ENCODE results near the gene TBC1D14.

TBC1D14 gene

DNA sequence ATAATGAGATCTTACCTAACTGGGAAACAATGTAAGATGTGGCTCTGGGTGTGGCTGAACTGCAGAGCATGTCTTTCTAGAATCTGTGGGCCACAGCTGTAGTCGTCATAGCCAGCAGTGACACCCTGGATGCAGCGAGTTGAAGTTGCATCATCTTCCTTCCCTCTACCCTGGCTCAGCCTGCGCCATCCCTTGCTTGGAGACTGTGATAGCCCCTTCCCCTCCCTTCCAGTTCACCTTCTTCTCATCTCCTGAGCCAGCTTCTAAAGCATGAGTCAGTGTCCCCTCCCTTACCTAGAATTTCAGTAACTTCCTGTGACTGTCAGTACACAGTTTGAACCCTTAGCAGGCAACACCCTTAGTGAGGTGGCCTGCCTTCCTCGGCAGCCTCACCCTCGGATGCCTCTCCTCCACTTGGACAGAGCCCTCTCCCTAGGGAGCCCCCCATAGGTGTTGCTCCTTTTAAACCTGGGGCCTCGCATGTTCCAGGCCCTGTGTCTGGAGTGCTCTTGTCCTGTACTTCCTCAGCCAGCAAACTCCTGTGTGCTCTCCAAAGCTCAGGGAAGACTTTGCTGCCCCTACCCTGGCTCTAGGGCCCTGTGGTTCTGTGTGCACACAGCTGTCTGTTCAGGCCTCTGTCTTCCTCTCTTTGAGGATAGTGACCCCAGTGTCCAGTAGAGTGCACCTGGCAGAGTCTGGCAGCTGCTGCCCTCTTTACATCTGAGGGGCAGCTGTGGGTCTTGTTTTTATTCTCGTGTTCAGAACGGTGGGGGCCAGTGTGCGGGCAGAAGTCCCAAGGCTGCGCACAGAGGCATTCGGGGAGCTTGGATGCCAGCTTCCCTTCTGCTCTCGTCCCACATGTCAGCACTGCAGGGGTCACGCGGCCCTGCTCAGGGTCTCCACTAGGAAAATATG, 89.8 kb downstream of the TBC1D14 start:
- no peaks in the 10 kb centered on the region for H3K9me3 ChIP-seq (ENCODE audit: insufficient read depth, low read length)
- H3K4me1 ChIP-seq (ENCODE audit: low read length), result no peaks in the 10 kb centered on the region
- no peak overlapping the region for H2AFZ ChIP-seq (ENCODE audit: low read depth, low read length)
- H3K4me2 ChIP-seq (ENCODE audit: low read length), result no peak overlapping the region
- peaks cover 57% of the 10 kb centered on the region for H3K36me3 ChIP-seq (replicated peaks; ENCODE audit: low read depth, low read length)
- no peaks in the 10 kb centered on the region for H3K79me2 ChIP-seq (ENCODE audit: low read length)
- H3K27ac ChIP-seq (ENCODE audit: low read length), result no peak overlapping the region
- H4K20me1 ChIP-seq (ENCODE audit: insufficient read depth, low read length), result no peaks in the 10 kb centered on the region
- no peak for TF ChIP-seq EZH2phosphoT487 (IDR thresholded peaks at IDR 0.05; ENCODE audit: low read depth)
- TF ChIP-seq, protein P1, sequence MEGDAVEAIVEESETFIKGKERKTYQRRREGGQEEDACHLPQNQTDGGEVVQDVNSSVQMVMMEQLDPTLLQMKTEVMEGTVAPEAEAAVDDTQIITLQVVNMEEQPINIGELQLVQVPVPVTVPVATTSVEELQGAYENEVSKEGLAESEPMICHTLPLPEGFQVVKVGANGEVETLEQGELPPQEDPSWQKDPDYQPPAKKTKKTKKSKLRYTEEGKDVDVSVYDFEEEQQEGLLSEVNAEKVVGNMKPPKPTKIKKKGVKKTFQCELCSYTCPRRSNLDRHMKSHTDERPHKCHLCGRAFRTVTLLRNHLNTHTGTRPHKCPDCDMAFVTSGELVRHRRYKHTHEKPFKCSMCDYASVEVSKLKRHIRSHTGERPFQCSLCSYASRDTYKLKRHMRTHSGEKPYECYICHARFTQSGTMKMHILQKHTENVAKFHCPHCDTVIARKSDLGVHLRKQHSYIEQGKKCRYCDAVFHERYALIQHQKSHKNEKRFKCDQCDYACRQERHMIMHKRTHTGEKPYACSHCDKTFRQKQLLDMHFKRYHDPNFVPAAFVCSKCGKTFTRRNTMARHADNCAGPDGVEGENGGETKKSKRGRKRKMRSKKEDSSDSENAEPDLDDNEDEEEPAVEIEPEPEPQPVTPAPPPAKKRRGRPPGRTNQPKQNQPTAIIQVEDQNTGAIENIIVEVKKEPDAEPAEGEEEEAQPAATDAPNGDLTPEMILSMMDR (IDR thresholded peaks at IDR 0.05; ENCODE audit: low read depth, low read length), result no peak
- H3K9ac ChIP-seq (ENCODE audit: low read length), result no peak overlapping the region
- no peak overlapping the region for H3K4me3 ChIP-seq (ENCODE audit: low read length)
- no peaks in the 10 kb centered on the region for H3K27me3 ChIP-seq (ENCODE audit: low read depth, low read length)

DNA sequence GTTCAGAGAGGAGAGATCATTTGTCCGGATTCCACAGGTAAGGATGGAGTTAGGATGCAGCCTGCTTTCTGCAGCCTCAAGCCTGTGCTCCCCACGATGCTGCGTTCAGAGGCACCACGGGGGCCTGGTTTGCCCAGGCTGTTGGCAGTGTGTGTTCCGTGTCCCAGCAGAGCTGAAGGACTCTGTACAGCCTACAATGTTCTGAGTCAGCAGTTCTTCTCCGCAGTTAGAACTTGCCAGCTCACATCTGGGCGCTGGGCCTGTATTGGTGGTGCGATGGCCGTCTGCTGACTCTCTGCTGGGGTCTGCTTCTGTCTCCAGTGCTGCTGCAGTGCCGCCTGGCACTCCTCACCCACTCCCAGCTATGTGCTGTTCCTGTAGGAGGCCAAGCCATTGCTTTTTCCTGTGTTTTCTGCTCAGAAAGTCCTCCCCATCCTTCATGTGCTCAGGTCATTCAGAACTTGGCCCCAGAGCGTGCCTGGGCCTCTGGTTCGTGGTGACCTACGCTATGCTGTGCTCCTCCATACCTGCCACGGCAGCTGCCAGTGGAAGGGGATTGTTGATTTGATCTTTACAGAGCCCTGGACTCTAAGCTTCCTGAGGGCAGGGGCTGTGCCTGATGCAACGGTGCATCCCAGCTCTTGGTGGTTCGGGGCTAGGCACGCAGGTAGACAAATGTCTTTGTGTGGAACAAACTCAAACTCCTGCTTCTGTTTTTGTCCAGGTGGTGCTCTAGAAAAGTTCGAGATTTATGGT, 91.0 kb downstream of the TBC1D14 start:
- no peaks in the 10 kb centered on the region for H3K4me1 ChIP-seq (ENCODE audit: low read length)
- H3K4me2 ChIP-seq (ENCODE audit: low read length), result no peak overlapping the region
- no peaks in the 10 kb centered on the region for H3K79me2 ChIP-seq (ENCODE audit: low read length)
- no peaks in the 10 kb centered on the region for H3K27me3 ChIP-seq (ENCODE audit: low read depth, low read length)
- H3K9me3 ChIP-seq (ENCODE audit: insufficient read depth, low read length), result no peaks in the 10 kb centered on the region
- TF ChIP-seq, protein P1 (IDR thresholded peaks at IDR 0.05; ENCODE audit: low read depth, low read length), result no peak
- TF ChIP-seq EZH2phosphoT487 (IDR thresholded peaks at IDR 0.05; ENCODE audit: low read depth), result no peak
- no peak overlapping the region for H3K4me3 ChIP-seq (ENCODE audit: low read length)
- H3K36me3 ChIP-seq (replicated peaks; ENCODE audit: low read depth, low read length), result peaks cover 55% of the 10 kb centered on the region
- H4K20me1 ChIP-seq (ENCODE audit: insufficient read depth, low read length), result no peaks in the 10 kb centered on the region
- no peak overlapping the region for H3K27ac ChIP-seq (ENCODE audit: low read length)
- no peak overlapping the region for H2AFZ ChIP-seq (ENCODE audit: low read depth, low read length)
- no peak overlapping the region for H3K9ac ChIP-seq (ENCODE audit: low read length)

DNA sequence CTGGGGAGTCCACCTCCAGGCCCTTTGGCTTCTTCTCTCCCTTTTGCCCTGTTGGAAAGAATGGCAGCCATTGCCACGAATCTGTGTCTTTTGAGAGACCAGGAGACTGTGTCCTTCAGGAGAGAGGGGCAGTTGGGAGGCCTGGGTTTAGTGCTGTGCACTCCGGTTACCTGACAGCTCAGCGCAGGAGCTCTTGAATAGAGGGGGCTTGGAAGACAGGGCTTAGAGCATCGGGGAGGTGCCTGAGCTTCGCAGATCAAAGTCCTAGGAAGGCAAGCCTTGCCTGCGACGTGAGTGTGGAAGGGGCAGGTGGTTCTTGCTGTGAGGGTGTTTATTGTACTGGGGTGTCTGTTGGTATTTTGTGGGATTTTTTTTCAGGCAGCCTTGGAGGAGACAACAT, 91.6 kb downstream of the TBC1D14 start:
- H3K27ac ChIP-seq (ENCODE audit: low read length), result no peak overlapping the region
- no peak overlapping the region for H3K9ac ChIP-seq (ENCODE audit: low read length)
- TF ChIP-seq EZH2phosphoT487 (IDR thresholded peaks at IDR 0.05; ENCODE audit: low read depth), result no peak
- TF ChIP-seq, protein P1 (IDR thresholded peaks at IDR 0.05; ENCODE audit: low read depth, low read length), result no peak
- no peaks in the 10 kb centered on the region for H3K4me1 ChIP-seq (ENCODE audit: low read length)
- no peaks in the 10 kb centered on the region for H3K79me2 ChIP-seq (ENCODE audit: low read length)
- no peaks in the 10 kb centered on the region for H4K20me1 ChIP-seq (ENCODE audit: insufficient read depth, low read length)
- H3K4me2 ChIP-seq (ENCODE audit: low read length), result no peak overlapping the region
- H3K36me3 ChIP-seq (replicated peaks; ENCODE audit: low read depth, low read length), result peaks cover 52% of the 10 kb centered on the region
- H3K9me3 ChIP-seq (ENCODE audit: insufficient read depth, low read length), result no peaks in the 10 kb centered on the region
- no peak overlapping the region for H3K4me3 ChIP-seq (ENCODE audit: low read length)
- no peak overlapping the region for H2AFZ ChIP-seq (ENCODE audit: low read depth, low read length)
- H3K27me3 ChIP-seq (ENCODE audit: low read depth, low read length), result no peaks in the 10 kb centered on the region

DNA sequence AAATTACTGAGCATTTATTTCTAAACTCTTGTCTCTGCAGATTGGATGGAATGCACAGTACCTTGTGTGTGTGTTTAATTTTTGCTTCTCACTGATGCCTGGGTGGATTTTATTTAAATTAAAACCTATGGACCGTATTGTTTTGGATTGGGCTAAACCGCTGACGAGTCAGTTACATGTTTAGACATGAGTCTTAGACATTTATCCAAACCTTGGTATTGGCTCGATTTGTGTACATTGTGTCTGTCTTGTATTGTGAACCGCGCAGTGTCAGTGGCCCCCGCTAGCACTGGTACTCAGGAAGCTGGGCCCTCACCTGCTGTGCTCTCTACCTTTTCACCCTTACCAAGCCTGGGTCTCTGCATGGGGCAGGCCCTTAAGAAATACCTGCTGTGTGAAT, 92.7 kb downstream of the TBC1D14 start:
- Histone ChIP-seq H3K79me2 (ENCODE audit: low read length) (no peaks in the 10 kb centered on the region), H3K9ac (ENCODE audit: low read length) (no peak overlapping the region), H3K9me3 (ENCODE audit: insufficient read depth, low read length) (no peaks in the 10 kb centered on the region), H3K27ac (ENCODE audit: low read length) (no peak overlapping the region), H4K20me1 (ENCODE audit: insufficient read depth, low read length) (no peaks in the 10 kb centered on the region), H3K27me3 (ENCODE audit: low read depth, low read length) (no peaks in the 10 kb centered on the region), H3K4me2 (ENCODE audit: low read length) (no peak overlapping the region), H3K4me1 (ENCODE audit: low read length) (no peaks in the 10 kb centered on the region), H3K4me3 (ENCODE audit: low read length) (no peak overlapping the region), H2AFZ (ENCODE audit: low read depth, low read length) (no peak overlapping the region), H3K36me3 (replicated peaks; ENCODE audit: low read depth, low read length) (peaks cover 48% of the 10 kb centered on the region)
- TF ChIP-seq, protein P1 (IDR thresholded peaks at IDR 0.05; ENCODE audit: low read depth, low read length), result no peak
- no peak for TF ChIP-seq EZH2phosphoT487 (IDR thresholded peaks at IDR 0.05; ENCODE audit: low read depth)
